ENCODE measurements around the gene GDF15.
A peak's percentile ranks its signal among the peaks of the same experiment; 100 is the strongest.

Gene GDF15

GRCh38 chr19:18436671-18437490 lies 50.9 kb downstream of the GDF15 start (continued):
- peak; percentile 17; the same call in 1 of the 2 replicates for TF ChIP-seq ZBTB7A (tag by site-specific recombination; IDR thresholded peaks at IDR 0.05; ENCODE audit: low read depth)
- peak; percentile 98 for TF ChIP-seq ZNF692 (tag by site-specific recombination; IDR thresholded peaks at IDR 0.05)
- 0 out of 2 replicates have a peak, but pooled peaks have one; percentile 29 for TF ChIP-seq ZSCAN23 (tag by site-specific recombination; IDR thresholded peaks at IDR 0.05)
- peak; percentile 18; the same call in 1 of the 2 replicates for TF ChIP-seq ZNF335 (tag by site-specific recombination; conservative IDR thresholded peaks at IDR 0.05)
- no peak for TF ChIP-seq ZNF146 (tag by site-specific recombination; IDR thresholded peaks at IDR 0.05)
- peak; percentile 48; the same call in 1 of the 2 replicates for TF ChIP-seq ZNF2 (tag by site-specific recombination; IDR thresholded peaks at IDR 0.05)
- TF ChIP-seq ZNF501 (tag by site-specific recombination; IDR thresholded peaks at IDR 0.05): no peak
- peak; percentile 19 for TF ChIP-seq ZIC2 (tag by site-specific recombination; IDR thresholded peaks at IDR 0.05)
- TF ChIP-seq SCRT1 (tag by site-specific recombination; IDR thresholded peaks at IDR 0.05; ENCODE audit: borderline replicate concordance): 0 out of 2 replicates have a peak, but pooled peaks have one; percentile 4
- TF ChIP-seq ZNF707 (tag by site-specific recombination; IDR thresholded peaks at IDR 0.05): no peak
- peak; percentile 89 for TF ChIP-seq KLF1 (tag by site-specific recombination; IDR thresholded peaks at IDR 0.05)
- TF ChIP-seq KLF8 (tag by site-specific recombination; IDR thresholded peaks at IDR 0.05): peak; percentile 89
- peak; percentile 88 for TF ChIP-seq GLIS1 (tag by site-specific recombination; IDR thresholded peaks at IDR 0.05)
- peak; percentile 93 for TF ChIP-seq GLIS2 (tag by site-specific recombination; IDR thresholded peaks at IDR 0.05)
- peak; percentile 35; the same call in 1 of the 2 replicates for TF ChIP-seq WT1 (tag by site-specific recombination; IDR thresholded peaks at IDR 0.05)
- TF ChIP-seq ZBTB20 (tag by site-specific recombination; IDR thresholded peaks at IDR 0.05): peak; percentile 23; the same call in 1 of the 2 replicates
- TF ChIP-seq ZFP69B (tag by site-specific recombination; IDR thresholded peaks at IDR 0.05): peak; percentile 98

- CTCF ChIA-PET: no interaction called here
- H3K4me1 ChIP-seq (ENCODE audit: control insufficient read depth, insufficient read depth, low read length): peaks cover 17% of the 10 kb centered on the region
- TF ChIP-seq KLF10 (tag by site-specific recombination; IDR thresholded peaks at IDR 0.05) (peak; percentile 83; the same call in 1 of the 2 replicates), INSM2 (tag by site-specific recombination; IDR thresholded peaks at IDR 0.05) (0 out of 2 replicates have a peak, but pooled peaks have one; percentile 28), REST (tag by site-specific recombination; IDR thresholded peaks at IDR 0.05) (peak; percentile 41; the same call in 1 of the 2 replicates), ZNF837 (tag by site-specific recombination; IDR thresholded peaks at IDR 0.05) (0 out of 2 replicates have a peak, but pooled peaks have one; percentile 54), ZFHX2 (tag by site-specific recombination; conservative IDR thresholded peaks at IDR 0.05) (peak; percentile 93), ZBTB8A (tag by site-specific recombination; IDR thresholded peaks at IDR 0.05) (peak; percentile 6), ZNF335 (tag by site-specific recombination; conservative IDR thresholded peaks at IDR 0.05) (peak; percentile 34), ZNF76 (tag by site-specific recombination; IDR thresholded peaks at IDR 0.05; ENCODE audit: borderline replicate concordance, low read depth) (peak; percentile 69), EGR2 (tag by site-specific recombination; IDR thresholded peaks at IDR 0.05; ENCODE audit: low read depth) (peak; percentile 62), ZNF423 (tag by site-specific recombination; IDR thresholded peaks at IDR 0.05) (0 out of 2 replicates have a peak, but pooled peaks have one; percentile 26), ZFP41 (tag by site-specific recombination; IDR thresholded peaks at IDR 0.05; ENCODE audit: borderline replicate concordance) (no peak), ZEB2 (tag by site-specific recombination; IDR thresholded peaks at IDR 0.05) (peak; percentile 29)
Measured at GRCh38 chr19:18437491-18438330, 51.8 kb downstream of the GDF15 start, which contains the start of gene ISYNA1. TSS of gene ISYNA1 (minus strand) at chr19:18438133. CDS start at chr19:18437979, 154 bp downstream.

More at GRCh38 chr19:18437491-18438330, 51.8 kb downstream of the GDF15 start, which contains the start of gene ISYNA1:
- POLR2A ChIA-PET: interaction anchor here (0.7 to 1.8 kb wide), 8 partner anchors 9 to 156 kb away, joined by 3 to 6 read pairs (median 4); partner anchors contain the start of genes JUND and SSBP4
- Histone ChIP-seq H3K27ac (ENCODE audit: extremely low read depth, low read depth, low read length) (peak within 1 kb of the TSS; percentile 94), H3K36me3 (ENCODE audit: control insufficient read depth in 2 of 2, insufficient read depth in 1 of 2, low read length in 2 of 2) (peaks cover 5 to 24% of the 10 kb centered on the region in 2 experiments; a peak in 2 of 3 replicates), H3K4me3 (ENCODE audit: low read depth, low read length) (peak within 1 kb of the TSS; percentile 56), H3K9me3 (ENCODE audit: control insufficient read depth, insufficient read depth, low read depth, low read length) (no peaks in the 10 kb centered on the region)
